Rectal smooth muscle tissue (tissue), 1 donor: Measurements from ENCODE around the gene TRPM5.

ENCODE experiments used
- H3K27ac ChIP-seq: one replicate; pipeline ENCODE4 v1.7.0; 2013; ENCODE audit warnings: low read depth, low read length, inconsistent platforms
- H3K27me3 ChIP-seq: one replicate; pipeline ENCODE4 v1.7.0; 2013; ENCODE audit warnings: low read length; ENCODE audit not compliant: control insufficient read depth, insufficient read depth
- H3K36me3 ChIP-seq: one replicate; pipeline ENCODE4 v1.7.0; 2013; ENCODE audit warnings: low read length; ENCODE audit not compliant: control insufficient read depth, insufficient read depth
- H3K4me1 ChIP-seq: one replicate; pipeline ENCODE4 v1.7.0; 2013; ENCODE audit warnings: low read length; ENCODE audit not compliant: control insufficient read depth, insufficient read depth
- H3K4me3 ChIP-seq: one replicate; pipeline ENCODE4 v1.7.0; 2013; ENCODE audit warnings: low read length
- H3K9ac ChIP-seq: one replicate; pipeline ENCODE4 v1.7.0; 2013; ENCODE audit warnings: low read length

TRPM5 gene

DNA sequence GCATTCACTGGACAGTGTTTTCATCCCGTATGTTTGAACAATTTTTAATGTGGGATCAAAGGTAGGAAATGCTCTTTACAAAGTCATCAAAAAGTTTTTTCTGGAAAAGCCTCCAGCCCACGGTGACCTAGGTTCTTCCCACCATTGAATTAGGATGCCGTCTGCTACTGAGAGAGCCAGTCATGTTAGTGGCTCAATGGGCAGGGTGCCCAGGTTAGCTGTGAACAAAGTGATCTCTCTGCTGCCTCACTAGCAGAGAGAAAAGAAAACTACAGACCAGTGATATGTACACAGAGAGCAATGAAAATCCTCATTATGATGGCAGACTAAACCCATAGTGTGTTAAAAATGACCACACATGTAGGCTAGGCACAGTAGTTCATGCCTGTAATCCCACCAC lies 32.9 kb upstream of the TRPM5 start:
- H3K36me3 ChIP-seq: no peaks in the 10 kb centered on the region
- no peaks in the 10 kb centered on the region for H3K27me3 ChIP-seq
- H3K9ac ChIP-seq: no peak overlapping the region
- H3K27ac ChIP-seq: no peak overlapping the region
- no peaks in the 10 kb centered on the region for H3K4me1 ChIP-seq
- no peak overlapping the region for H3K4me3 ChIP-seq

DNA sequence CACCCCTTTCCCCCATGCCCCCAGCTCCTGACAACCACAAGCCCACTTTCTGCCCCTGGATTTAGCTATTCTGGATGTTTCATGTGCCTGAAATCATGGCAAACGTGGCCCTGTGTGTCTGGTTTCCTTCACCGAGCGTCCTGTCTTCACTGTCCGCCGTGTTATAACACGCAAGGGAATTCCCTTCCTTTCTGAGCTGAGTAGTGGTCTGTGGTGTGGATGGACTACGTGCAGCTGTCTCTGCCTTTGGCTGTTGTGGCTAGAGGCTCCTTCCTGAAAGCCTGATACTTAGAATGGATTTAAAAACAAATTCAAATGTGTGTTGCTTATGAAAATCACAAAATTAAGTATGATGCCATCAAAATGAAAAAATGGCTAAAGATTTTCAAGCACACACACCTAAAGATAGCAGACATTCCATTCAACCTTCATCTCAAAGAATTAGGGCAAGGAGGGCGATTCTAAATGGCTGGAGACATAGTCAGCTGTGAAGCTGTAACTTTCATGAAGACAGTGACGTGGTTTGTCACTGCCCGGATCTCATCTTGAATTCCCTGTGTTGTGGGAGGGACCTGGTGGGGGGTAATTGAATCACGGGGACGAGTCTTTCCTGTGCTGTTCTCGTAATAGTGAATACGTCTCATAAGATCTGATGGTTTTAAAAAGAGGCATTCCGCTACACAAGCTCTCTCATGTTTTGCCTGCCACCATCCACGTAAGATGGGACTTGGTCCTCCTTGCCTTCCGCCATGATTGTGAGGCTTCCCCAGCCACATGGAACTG lies 31.0 kb upstream of the TRPM5 start:
- no peaks in the 10 kb centered on the region for H3K36me3 ChIP-seq
- H3K4me3 ChIP-seq: no peak overlapping the region
- H3K27ac ChIP-seq: no peak overlapping the region
- no peaks in the 10 kb centered on the region for H3K4me1 ChIP-seq
- H3K27me3 ChIP-seq: no peaks in the 10 kb centered on the region
- no peak overlapping the region for H3K9ac ChIP-seq

DNA sequence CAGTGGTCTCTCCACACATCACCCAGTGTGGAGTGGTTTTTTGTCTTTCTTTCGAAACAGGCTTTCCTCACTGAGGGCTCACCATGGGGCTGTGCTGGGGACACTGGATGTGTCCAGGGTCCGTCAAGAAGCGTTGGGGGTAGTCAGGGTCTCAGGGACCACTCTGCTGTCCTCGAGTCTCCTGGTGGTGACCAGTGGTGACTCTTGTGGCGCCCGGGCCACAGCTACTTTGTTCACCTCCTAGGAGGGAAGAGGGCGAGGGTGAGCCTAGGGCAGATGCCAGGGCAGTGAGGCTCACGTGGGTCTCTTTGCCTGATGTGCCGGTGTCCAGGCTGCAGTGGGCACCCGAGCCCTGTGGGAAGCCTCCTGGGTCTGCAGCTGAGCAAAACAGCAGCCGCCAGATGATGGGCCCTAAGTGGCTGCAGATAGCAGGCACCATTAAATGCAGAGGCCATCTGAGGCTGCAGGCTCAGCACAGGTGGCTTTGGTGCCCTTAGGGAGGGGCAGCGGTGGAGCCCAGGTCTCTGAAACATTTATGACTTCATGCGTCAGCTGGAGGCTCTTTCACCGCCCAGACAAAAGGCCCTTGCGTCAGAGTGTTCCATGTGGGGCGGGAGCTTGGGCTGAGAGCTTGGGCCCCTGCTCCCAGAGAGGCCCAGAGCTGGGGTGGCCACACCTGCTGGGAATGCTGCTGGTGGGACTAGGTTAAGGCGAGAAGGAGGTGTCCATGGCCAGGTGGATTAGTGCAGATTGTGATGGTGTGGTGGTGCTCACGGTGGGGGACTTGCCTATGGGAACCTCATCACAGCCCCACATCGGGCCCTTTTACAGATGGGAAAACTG lies 30.0 kb upstream of the TRPM5 start:
- Histone ChIP-seq H3K4me1 (no peaks in the 10 kb centered on the region), H3K9ac (no peak overlapping the region), H3K27ac (no peak overlapping the region), H3K27me3 (no peaks in the 10 kb centered on the region), H3K4me3 (no peak overlapping the region), H3K36me3 (no peaks in the 10 kb centered on the region)

DNA sequence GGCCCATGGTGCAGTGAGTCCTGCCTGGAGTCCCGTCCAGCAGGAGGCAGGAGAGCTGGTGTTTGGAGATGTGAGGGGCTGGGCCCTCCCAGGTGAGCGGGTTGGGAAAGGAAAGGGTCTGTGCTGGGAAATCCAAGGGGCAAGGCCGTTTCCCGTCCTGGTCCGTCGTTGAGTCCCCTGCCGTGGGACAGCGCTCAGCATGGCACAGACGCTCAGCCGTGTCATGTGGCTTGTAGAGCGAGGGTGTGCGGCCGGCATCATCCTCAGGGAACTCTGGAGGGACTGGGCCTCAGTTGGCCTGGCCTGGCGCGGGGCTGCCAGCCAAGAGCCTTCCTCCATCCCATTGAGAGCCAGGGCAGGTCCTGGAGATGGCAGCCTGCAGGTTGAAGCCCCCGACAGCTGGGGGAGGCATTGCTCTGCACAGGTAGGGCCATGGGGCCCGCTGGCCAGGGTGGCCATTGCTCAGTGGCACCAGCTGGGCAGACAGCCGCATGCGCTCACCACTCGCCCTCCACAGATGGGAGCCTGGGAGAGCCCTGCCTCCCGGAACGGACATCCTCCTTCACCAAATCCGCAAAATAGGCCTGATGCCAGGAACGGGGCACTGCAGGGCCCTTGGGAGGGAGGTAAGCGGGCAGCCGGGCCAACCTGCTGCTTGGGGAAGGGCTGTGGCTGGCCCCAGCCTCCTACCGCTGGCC lies 29.2 kb upstream of the TRPM5 start:
- no peak overlapping the region for H3K4me3 ChIP-seq
- no peak overlapping the region for H3K27ac ChIP-seq

DNA sequence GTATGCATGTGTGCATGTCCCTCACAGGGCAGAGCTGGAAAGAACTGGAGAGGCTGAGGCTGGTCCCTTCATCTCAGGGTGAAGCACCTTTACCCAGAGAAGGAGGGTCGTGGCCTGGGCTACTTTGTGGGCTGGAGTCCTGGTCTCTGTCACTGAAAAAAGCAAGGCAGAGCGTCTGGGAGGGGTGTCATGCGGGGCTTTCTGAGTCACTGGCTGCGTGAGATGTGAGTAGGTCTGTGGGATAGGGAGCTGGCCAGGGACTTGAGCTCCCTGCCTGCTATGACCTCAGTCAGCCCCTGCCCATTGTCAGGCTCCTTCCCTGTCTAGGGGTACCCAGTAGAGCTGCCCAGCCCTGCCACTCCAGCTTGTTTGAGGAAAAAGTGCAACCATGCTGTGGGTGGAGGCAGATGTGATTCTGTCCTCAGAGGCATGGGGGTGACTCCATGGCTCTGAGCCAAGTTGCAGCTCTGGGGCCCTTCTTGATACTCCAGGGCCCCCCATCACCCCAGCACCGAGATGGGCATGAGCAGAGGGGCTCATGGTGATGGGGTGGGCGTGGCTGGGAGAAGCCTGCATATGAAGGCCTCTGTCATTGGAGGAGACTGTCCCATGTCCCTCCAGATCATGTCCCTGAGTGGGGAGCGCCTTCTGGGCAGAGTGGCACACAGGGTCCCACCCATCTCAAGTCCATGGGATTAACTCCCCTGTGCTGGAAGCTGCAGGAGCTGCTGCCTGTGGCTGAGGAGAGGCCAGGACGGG lies 28.3 kb upstream of the TRPM5 start:
- Histone ChIP-seq H3K27ac (no peak overlapping the region), H3K4me1 (no peaks in the 10 kb centered on the region), H3K36me3 (no peaks in the 10 kb centered on the region), H3K4me3 (no peak overlapping the region), H3K9ac (no peak overlapping the region), H3K27me3 (no peaks in the 10 kb centered on the region)

More for the DNA sequence above, 29.2 kb upstream of the TRPM5 start:
- no peaks in the 10 kb centered on the region for H3K36me3 ChIP-seq
- no peak overlapping the region for H3K9ac ChIP-seq
- H3K27me3 ChIP-seq: no peaks in the 10 kb centered on the region
- no peaks in the 10 kb centered on the region for H3K4me1 ChIP-seq

DNA sequence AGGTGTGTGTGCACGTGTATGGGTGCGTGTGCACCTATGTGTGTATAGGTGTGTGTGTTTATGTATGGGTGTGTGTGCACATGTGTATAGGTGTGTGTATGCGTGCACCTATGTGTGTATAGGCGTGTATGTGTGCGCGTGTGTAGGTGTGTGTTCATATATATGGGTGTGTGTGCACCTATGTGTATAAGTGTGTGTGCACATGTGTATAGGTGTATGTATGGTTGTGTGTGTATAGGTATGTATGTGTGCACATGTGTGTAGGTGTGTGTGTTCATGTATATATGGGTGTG lies 27.4 kb upstream of the TRPM5 start:
- no peak overlapping the region for H3K4me3 ChIP-seq
- H3K36me3 ChIP-seq: no peaks in the 10 kb centered on the region
- H3K4me1 ChIP-seq: no peaks in the 10 kb centered on the region
- no peaks in the 10 kb centered on the region for H3K27me3 ChIP-seq
- H3K9ac ChIP-seq: no peak overlapping the region
- H3K27ac ChIP-seq: no peak overlapping the region

DNA sequence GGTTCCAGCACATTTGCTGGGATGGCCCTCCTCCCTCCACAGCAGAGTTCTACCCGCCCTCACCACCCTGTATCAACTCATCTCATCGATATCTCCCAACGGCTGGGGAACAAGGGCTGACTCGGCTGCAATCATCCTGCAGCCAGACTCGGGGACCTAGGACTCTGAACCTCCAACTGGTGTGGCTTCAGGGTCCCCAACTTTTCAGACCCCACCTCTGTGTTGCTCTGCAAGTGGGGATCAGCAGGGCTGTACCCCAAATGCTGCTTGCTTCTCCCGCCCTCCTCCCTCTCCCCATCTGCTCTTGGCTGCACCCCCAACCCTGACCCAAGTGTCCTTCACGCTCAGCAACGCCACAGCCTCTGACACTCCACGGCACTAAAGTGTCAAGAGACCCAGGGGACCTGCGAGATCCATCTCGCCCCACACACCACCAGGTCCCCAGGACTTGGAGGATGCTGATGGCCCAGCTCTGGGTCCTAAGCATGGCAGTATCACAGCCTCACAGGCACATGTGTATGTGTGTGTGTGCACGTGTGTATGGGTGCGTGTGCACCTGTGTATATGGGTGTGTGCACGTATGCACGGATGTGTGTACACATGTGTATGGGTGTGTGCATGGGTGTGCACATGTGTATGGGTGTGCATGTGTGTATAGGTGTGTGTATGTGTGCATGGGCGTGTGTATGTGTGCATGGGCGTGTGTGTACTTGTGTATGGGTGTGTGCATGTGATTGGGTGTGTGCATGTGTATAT lies 26.9 kb upstream of the TRPM5 start:
- Histone ChIP-seq H3K27ac (no peak overlapping the region), H3K36me3 (no peaks in the 10 kb centered on the region), H3K9ac (no peak overlapping the region), H3K27me3 (no peaks in the 10 kb centered on the region), H3K4me3 (no peak overlapping the region), H3K4me1 (no peaks in the 10 kb centered on the region)

DNA sequence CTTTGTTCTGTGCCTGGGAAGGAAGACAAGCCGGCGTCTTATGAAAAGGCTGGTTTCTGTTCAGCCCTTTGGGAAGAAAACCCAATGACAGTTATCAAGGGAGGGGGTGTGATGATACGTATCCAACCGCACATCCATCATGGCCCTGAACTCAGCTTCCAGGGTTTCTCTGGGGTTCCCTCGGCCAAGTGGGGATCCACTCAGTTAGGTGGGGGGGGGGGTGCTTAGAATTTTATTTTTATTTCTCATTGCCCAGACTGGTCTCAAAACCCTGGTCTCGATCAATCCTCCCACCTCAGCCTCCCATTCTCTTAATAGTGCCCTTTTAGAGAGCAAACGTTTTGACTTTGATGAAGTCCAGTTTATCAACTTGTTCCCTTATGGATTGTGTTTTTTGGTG lies 26.2 kb upstream of the TRPM5 start:
- Histone ChIP-seq H3K4me3 (no peak overlapping the region), H3K4me1 (no peaks in the 10 kb centered on the region), H3K9ac (no peak overlapping the region), H3K36me3 (no peaks in the 10 kb centered on the region), H3K27ac (no peak overlapping the region), H3K27me3 (no peaks in the 10 kb centered on the region)

DNA sequence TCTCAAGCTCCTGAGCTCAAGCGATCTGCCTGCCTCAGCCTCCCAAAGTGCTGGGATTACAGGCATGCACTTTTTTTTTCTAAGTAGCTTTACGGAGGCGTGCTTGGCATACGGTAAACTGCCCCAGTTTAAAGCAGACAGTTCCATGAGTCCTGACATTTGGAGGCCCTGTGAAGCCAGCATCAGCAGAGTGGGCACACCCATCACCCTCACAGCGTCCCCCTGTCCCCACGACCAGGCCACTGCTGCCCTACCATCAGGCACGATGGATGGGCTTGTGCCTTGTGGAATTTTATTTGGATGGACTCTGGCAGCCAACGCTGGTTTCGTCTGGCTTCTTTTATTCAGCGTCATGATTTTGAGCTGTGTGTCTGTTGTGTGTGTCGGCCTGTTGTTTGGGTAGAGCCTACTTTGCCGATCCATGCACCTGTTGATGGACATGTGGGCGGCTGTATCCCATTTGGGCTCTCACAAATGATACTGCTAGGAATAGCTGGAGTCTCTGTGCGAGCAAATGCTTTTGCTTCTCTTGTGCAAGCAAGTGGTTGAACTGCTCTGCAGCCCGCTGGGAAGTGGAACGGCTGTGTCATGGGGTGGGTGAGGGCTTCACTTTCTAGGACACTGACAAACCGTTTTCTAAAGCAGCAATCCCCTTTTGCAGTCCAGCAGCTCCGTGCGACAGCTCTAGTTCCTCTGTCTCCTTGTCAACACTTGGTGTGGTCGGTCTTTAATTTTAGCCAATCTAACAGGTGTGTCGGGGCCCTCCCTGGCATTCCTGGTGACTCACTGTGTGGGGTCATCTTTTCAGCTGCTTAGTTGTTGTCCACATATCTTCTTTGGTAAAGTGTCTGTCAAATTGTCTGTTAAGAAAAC lies 24.3 kb upstream of the TRPM5 start:
- H3K4me1 ChIP-seq: no peaks in the 10 kb centered on the region
- no peak overlapping the region for H3K9ac ChIP-seq
- no peaks in the 10 kb centered on the region for H3K36me3 ChIP-seq
- no peak overlapping the region for H3K27ac ChIP-seq
- H3K27me3 ChIP-seq: no peaks in the 10 kb centered on the region
- H3K4me3 ChIP-seq: no peak overlapping the region

DNA sequence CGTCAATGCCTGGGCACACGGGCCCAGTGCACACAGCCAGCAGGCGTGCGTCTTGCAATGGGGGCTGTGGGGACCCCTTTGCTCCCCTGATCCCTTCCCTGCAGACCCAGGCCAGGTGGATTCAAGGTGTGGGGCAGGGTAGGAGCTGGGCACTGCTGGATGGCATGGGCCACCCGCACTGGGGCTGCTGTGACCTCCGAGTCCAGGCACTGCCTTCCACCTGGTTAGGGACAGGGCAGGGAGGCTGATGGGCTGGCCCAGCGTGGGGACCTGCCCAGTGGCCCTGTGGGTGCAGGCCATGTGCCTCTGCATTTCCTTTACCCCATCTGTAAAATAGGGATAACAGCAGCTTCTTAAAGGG lies 23.4 kb upstream of the TRPM5 start:
- no peaks in the 10 kb centered on the region for H3K4me1 ChIP-seq
- H3K9ac ChIP-seq: no peak overlapping the region
- no peaks in the 10 kb centered on the region for H3K36me3 ChIP-seq
- H3K27me3 ChIP-seq: no peaks in the 10 kb centered on the region
- no peak overlapping the region for H3K4me3 ChIP-seq
- H3K27ac ChIP-seq: no peak overlapping the region
